ENCODE measurements around the gene FIBCD1. TPM values are rescaled to one million over a fixed set of nuclear protein-coding genes. Genes with fewer than 3 reads are reported as not detected.

The FIBCD1 gene
- total RNA-seq, 1 experiment from 2014 or later: 2.6 TPM

GRCh38 chr9:130908146-130908877 is 30.7 kb downstream of the FIBCD1 start:
- no peak for DNase-seq (ENCODE audit: low spot score)

DNA sequence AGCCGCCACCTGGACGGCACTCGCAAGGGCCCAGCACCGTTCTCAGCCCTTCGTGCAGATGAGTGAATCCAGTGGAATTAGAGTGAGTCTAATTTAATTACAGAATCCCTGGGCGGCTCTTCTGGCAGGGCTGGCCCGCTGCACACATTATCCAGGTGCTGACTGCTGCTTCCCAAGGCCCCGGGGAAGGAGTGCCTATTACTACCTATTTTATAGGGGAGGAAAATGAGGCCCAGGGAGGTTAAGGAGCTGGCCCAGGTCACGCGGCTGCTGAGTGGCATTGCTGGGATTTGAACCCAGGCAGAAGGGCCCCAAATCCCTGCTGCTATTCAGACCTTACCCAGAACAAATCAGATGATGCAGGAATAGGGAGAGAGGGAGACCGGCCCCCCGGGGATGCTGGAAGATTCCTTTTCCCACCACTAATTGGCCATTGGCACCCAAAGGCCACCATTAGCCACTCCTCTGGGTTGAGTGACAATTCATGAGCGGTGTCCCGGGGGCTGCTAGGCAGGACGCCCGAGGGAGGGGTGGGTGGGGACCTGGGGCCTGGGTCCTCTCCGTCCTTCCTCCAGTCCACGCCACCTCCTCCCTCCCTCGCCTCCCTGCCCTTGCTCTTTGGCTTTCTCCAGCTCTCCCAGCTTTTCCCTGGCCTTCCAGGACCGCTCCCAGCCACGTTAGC is 32.2 kb downstream of the FIBCD1 start:
- DNase-seq (ENCODE audit: low spot score): no peak

GRCh38 chr9:130905902-130906734 is 32.9 kb downstream of the FIBCD1 start:
- no peak for DNase-seq (ENCODE audit: low spot score)

- DNase-seq (ENCODE audit: low spot score): no peak
Measured at GRCh38 chr9:130905125-130905901, 33.7 kb downstream of the FIBCD1 start.

GRCh38 chr9:130904070-130905044 is 34.7 kb downstream of the FIBCD1 start:
- DNase-seq (ENCODE audit: low spot score): no peak

DNA sequence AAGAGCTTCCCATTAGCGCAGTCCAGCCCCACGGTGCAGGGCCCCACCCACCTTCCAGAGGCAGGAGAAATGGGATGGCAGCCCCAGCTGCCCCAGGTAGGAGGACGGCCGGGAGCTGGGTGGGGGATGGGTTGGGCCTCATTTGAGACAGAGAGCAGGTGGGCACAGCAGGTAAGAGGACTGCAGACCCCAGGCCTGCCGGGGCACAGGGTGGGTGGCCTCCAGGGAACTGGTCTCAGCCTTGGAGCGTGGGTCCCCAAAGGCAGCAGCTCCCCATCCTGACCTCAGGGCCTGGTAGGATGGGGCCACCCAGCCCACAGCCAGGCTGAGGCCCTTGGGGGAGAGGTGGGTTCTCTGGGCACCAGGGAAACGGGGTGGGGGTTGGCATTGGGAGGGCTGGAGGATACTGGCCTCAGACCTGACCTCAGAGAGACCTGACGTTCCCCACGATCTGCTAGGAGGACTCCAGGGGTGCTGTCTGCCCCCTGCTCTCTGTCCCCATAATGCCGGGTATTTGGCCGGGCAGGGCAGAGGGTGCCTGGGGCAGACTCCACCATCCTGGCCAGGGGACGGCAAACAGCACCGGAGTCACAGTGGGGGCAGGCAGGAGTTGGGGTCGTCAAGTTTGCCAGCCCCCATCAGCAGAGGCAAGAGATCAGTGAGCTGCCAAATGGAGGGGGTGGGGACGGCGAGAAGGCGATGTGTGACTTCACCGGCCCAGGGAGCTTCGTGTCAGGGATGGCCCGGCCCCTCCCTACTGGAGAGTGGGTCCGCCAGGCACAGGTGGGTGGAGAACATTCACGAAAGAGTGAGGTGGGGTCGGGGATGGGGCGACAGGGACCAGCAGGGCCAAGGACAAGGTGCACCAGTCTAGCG is 35.6 kb downstream of the FIBCD1 start:
- no peak for DNase-seq (ENCODE audit: low spot score)

GRCh38 chr9:130902204-130903185 is 36.6 kb downstream of the FIBCD1 start:
- DNase-seq (ENCODE audit: low spot score): no peak

- no peak for DNase-seq (ENCODE audit: low spot score)
Measured at GRCh38 chr9:130901498-130902203, 37.4 kb downstream of the FIBCD1 start.

DNA sequence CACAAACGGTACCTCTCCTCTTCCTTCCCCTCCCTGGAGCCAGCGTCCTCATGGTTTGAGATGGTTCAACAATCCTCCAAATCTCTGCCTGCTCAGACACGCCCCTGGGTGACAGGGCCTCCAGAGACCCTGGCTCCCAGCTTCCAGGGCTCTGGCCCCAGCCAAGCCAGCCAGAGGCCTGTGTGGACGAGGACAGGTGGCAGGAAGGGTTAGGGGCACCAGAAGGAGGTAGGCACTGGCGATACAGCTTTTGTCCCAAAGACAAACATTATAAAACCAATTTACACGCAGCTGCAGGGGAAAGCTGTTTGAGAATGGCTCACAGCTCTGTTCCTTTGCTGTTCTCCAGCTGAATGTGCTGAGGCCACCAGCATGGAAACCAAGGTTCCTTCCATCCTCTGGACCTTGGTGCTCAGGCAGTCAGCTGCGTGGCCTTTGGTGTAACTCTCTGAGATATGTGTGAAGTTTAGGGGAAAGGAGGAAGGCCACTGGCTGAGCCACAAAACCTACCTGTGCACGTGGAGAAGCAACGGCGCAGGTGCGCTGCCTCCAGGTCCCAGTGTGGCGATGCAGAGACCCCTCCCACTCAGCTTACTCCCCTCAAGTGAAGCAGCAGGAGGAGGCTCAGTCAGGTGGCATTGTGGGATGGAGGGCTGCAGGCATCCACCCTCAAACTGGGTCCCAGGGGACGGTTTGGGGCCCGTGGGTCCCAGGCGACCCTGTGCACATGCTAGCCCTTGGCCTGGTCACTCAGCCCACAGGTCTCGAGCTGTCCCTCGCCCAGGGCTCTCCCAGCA is 38.1 kb downstream of the FIBCD1 start:
- DNase-seq (ENCODE audit: low spot score): no peak

DNA sequence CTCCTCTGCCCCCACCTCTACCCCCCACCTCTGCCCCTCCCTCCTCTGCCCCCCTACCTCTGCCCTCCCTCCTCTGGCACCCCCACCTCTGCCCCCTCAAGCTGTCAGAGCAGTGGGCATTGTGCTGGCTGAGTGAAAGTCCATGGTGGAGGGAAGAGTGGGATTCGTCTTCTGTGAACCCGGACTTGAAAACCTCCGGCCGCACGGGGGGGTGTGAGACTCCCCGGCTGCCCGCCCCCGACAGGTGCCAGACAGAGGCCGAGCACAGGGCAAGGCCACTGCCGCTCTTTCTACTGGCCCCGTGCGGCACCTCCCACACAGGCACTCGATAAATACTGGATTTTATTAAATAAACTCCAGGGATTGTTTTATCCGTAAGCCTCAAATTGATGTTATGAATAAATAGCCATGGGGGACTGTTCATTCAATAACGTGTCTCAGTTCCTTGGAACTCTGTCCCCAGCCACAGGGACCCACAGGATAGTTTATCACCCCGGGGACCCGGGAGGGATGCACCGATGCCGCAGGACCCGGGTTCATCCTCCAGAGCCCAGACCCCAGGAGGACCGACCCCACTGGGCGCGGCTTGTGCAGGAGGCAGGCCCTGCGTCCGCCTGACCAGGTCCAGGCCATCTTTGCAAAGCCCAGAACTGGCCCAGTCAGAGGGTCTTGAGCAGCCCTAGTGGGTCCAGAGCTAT is 39.8 kb downstream of the FIBCD1 start:
- no peak for DNase-seq (ENCODE audit: low spot score)

DNA sequence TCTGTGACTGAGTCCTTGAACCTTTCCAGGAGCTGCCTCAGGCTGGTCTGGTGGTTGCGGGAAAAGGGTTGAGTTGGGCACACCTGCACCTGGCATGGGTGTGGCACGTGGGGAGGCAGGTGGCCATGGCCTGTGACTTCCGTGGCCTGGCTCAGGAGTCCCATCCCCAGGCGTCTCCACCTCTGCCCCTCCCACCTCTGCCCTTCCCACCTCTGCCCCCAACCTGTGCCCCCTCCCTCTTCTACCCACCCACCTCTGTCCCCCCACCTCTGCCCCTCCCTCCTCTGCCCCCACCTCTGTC is 40.5 kb downstream of the FIBCD1 start:
- DNase-seq (ENCODE audit: low spot score): no peak

DNA sequence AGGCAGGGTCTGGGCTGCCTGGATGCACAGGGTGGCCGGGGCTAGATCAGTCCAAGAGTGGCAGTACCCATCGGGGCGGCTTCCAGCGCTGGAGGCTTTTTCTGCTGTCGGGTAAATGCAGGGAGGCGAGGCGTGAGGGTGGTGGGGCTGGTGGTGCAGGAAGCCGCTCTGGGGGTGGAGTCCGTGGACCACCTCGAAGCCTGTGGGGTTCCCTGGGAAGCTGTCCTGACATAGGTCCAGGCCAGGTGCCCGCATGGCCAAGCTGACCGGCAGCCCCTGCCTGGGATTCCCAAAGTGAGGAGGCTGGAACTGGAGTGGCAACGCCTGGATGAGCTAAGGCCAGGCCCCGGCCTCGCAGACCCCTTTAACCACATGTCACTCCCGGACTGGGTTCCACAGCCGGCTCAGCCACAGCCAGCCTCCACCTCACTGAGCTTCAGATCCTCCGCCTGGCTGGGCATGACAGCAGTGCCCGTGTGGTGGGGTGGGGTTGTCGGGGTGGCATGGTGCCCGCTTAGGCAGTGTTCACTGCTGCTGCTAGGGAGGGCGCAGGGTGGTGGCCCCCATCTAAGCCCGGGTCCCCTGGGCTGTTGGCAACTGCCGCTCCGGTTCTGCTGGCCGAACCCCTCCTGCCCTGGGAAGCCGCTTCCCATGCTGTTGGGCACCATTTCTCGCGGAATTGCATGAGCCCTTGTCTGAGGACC is 41.0 kb downstream of the FIBCD1 start:
- DNase-seq (ENCODE audit: low spot score): no peak

GRCh38 chr9:130897105-130897751 is 41.8 kb downstream of the FIBCD1 start:
- DNase-seq (ENCODE audit: low spot score): no peak

- no peak for DNase-seq (ENCODE audit: low spot score)
Measured at GRCh38 chr9:130896233-130897014, 42.6 kb downstream of the FIBCD1 start, which contains the start of gene QRFP. Gene QRFP (minus strand): TSS chr9:130896812. CDS start chr9:130893838, 2,974 bp downstream.

All from A172 (cell line).